Subcutaneous abdominal adipose tissue (tissue), 5 donors: ENCODE data around the gene ATP6V1E1.

Experiments
- H3K27ac ChIP-seq: one replicate; pipeline ENCODE4 v1.7.0; 2013; ENCODE audit warnings: low read depth, mild to moderate bottlenecking, inconsistent platforms, low read length, moderate library complexity
- H3K27me3 ChIP-seq, 5 donors: one replicate each; pipeline ENCODE4 v1.7.0; 2013; ENCODE audit warnings: low read length in 5 of 5, inconsistent platforms in 1 of 5; ENCODE audit not compliant: control insufficient read depth in 5 of 5, insufficient read depth in 4 of 5
- H3K36me3 ChIP-seq, 5 donors: one replicate each; pipeline ENCODE4 v1.7.0; 2013; ENCODE audit warnings: low read length in 5 of 5; ENCODE audit not compliant: control insufficient read depth in 5 of 5, insufficient read depth in 5 of 5
- H3K4me1 ChIP-seq, 5 donors: one replicate each; pipeline ENCODE4 v1.7.0; 2013; ENCODE audit warnings: low read length in 5 of 5, mild to moderate bottlenecking in 3 of 5, moderate library complexity in 1 of 5; ENCODE audit not compliant: control insufficient read depth in 5 of 5, insufficient read depth in 5 of 5
- H3K4me3 ChIP-seq, 5 donors: one replicate each; pipeline ENCODE4 v1.7.0; 2013; ENCODE audit warnings: low read length in 5 of 5, low read depth in 1 of 5
- H3K9ac ChIP-seq, 5 donors: one replicate each; pipeline ENCODE4 v1.7.0; 2013; ENCODE audit warnings: low read length in 5 of 5, mild to moderate bottlenecking in 4 of 5, moderate library complexity in 3 of 5
- H3K9me3 ChIP-seq, 5 donors: one replicate each; pipeline ENCODE4 v1.7.0; 2013; ENCODE audit warnings: low read length in 5 of 5; ENCODE audit not compliant: control insufficient read depth in 5 of 5
- donor health status: healthy.
- donor health status: healthy.
- donor health status: healthy.
- donor health status: healthy.
- donor health status: healthy.

Gene ATP6V1E1

DNA sequence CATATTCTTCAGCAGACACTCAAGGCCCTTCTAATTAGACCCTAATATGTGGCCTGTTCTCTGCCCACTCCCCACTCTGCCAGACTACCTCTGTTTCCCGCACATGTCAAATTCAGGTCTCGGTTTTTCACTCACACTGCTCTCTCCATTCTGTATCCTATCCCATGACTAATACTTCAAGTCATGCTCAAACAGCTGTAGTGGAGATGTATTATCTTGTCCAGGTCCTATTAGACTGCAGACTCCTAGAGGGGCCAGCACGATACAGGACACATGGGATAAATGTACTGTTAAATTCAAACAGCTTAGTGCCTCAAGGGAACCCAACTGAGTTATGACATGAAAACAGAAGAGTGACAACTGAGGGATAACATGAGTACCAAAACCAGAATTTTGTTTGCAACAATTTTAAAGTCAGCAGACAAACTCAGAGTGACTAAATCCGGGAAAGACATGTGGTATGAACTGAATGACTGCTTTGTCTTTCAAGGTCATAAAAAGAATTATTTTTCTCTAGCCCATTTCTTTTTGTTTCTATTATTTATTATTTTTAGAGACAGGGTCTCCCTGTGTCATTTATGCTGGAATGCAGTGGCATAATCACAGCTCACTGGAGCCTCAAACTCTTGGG is 20.5 kb downstream of the ATP6V1E1 start:
- Histone ChIP-seq H3K9ac (no peak overlapping the region), H3K36me3 (peaks cover 33 to 49% (median 40%) of the 10 kb centered on the region in 5 donors), H3K9me3 (no peaks in the 10 kb centered on the region), H3K4me3 (no peak overlapping the region), H3K4me1 (peaks cover 0 to 5% (median 4%) of the 10 kb centered on the region in 5 donors), H3K27ac (no peak overlapping the region), H3K27me3 (no peaks in the 10 kb centered on the region)

DNA sequence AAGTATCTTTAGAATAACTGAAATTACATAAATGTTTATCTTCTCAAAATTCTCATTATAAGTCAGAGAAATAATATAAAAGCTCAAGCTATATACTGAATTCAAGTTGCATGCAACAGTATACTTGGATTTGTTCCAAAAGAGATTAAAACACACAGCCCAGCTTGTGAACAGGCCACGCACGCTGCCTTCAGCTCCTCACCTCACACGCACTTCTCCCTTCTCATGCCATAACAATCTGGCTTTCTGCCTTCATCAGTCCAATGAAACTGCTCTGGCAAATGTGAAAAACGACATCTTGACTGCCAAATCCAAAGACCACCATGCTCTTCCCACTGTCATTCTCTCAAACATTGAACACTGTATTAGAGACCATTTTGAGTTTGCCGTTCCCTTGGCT is 22.1 kb downstream of the ATP6V1E1 start:
- Histone ChIP-seq H3K9me3 (no peaks in the 10 kb centered on the region), H3K9ac (no peak overlapping the region), H3K27ac (no peak overlapping the region), H3K36me3 (peaks cover 19 to 34% (median 26%) of the 10 kb centered on the region in 5 donors), H3K27me3 (no peaks in the 10 kb centered on the region), H3K4me1 (peaks cover 0 to 5% (median 4%) of the 10 kb centered on the region in 5 donors), H3K4me3 (no peak overlapping the region)

DNA sequence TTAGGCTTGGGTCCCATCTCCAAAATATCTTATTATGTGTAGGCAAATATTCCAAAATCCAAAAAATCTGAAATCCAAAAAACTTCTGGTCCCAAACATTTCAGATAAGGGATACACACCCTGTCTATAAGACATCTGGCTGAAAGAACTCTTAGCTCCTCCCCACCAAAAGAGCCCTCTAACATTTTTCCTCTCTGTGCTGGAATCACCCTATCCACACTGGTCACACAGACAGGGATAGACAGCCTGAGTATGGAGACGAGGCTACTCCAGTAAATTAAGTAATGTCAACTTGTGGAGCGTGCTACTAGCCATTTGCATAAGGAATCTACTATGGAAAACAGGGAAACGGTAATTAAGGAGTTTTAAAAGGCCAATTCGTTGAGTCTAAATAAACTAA is 24.9 kb downstream of the ATP6V1E1 start:
- Histone ChIP-seq H3K27ac (no peak overlapping the region), H3K27me3 (no peaks in the 10 kb centered on the region), H3K4me1 (peaks cover 0 to 5% (median 4%) of the 10 kb centered on the region in 5 donors), H3K36me3 (peaks cover 18 to 44% (median 36%) of the 10 kb centered on the region in 5 donors), H3K4me3 (no peak overlapping the region), H3K9me3 (no peaks in the 10 kb centered on the region), H3K9ac (no peak overlapping the region)

DNA sequence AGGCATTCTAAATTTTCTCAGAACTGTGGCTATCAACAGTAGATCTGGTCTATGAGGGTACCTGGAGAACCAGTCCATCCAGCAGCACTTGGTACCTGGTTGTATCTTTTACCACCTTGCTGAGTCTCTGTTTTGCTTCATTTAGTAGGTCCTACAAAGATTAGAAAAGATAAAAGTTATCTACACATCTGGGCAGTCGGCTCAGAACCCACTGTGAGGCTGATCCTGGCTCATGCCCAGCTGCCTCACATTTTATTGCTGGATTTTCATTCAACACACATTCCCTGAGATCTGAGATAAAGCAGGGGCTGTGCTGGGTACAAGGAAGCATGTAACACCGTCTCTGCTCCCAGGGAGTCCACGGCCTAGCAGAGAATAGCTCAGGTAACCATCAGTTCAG is 27.5 kb downstream of the ATP6V1E1 start:
- H3K9ac ChIP-seq = no peak overlapping the region
- H3K9me3 ChIP-seq = no peaks in the 10 kb centered on the region
- H3K27ac ChIP-seq = no peak overlapping the region
- peaks cover 23 to 57% (median 49%) of the 10 kb centered on the region in 5 donors for H3K36me3 ChIP-seq
- H3K4me1 ChIP-seq = no peaks in the 10 kb centered on the region
- H3K27me3 ChIP-seq = no peaks in the 10 kb centered on the region
- no peak overlapping the region for H3K4me3 ChIP-seq

DNA sequence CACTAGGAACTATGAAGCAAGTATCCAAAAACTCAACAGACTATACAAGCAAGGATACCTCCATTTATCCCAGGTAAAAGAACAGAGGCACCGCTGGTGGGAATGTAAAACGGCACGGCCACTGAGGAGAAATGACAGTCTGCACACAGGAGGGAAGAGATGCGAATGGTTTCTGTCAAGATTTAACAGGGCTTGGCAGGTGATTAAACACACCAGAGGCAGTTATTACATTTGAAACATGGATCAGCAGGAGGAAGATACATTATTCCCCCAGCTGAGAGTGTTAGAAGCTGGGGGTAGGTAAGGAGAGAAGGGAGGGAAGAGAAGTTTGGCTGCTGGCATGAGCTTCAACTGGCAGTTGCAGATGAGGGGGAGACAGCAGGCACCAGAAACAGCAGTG is 30.2 kb downstream of the ATP6V1E1 start:
- H3K9ac ChIP-seq = no peak overlapping the region
- no peaks in the 10 kb centered on the region for H3K27me3 ChIP-seq
- no peak overlapping the region for H3K4me3 ChIP-seq
- H3K27ac ChIP-seq = no peak overlapping the region
- H3K9me3 ChIP-seq = no peaks in the 10 kb centered on the region
- peaks cover 35 to 76% (median 69%) of the 10 kb centered on the region in 5 donors for H3K36me3 ChIP-seq
- H3K4me1 ChIP-seq = no peaks in the 10 kb centered on the region

DNA sequence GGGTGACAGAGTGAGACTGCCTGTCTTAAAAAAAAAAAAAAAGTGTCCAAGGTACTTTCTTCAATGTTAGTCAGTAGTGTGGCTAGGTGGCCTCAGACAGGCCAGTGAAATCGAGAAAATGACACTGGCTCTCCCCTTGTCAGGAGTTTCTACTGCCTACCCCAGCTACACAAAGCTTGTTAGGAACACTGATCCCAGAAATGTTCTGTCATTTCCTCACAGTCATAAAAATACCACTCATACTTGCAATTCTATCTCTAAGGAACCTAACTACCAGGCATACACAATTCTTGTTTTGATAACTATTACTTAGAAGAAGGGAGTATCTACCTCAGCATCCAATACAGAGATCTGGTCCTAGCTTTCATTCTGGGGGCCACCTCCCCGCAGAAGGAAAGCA is 31.3 kb downstream of the ATP6V1E1 start:
- H3K4me3 ChIP-seq = no peak overlapping the region

DNA sequence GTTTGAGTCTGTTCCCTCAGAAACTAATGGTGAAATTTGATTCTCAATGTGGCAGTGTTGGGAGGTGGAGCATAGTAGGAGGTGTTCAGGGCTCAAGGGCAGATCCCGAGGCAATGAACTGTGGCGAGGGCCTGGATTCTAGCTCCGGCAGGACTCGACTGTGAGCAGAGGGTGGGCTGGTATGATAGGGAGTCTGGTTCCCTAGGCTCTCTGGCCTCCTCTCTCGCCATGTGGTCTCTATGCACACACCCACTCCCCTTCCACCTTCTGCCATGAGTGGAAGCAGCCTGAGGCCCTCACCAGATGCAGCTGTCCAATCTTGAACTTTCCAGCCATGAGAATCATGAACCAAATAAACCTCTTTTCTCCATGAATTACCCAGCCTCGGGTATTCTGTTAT is 32.3 kb downstream of the ATP6V1E1 start:
- peaks cover 38 to 94% (median 84%) of the 10 kb centered on the region in 5 donors for H3K36me3 ChIP-seq
- no peaks in the 10 kb centered on the region for H3K4me1 ChIP-seq
- H3K27ac ChIP-seq = no peak overlapping the region

More for the DNA sequence above, 31.3 kb downstream of the ATP6V1E1 start:
- H3K36me3 ChIP-seq = peaks cover 38 to 85% (median 76%) of the 10 kb centered on the region in 5 donors
- H3K9ac ChIP-seq = no peak overlapping the region
- H3K27me3 ChIP-seq = no peaks in the 10 kb centered on the region
- no peaks in the 10 kb centered on the region for H3K4me1 ChIP-seq
- no peak overlapping the region for H3K27ac ChIP-seq
- H3K9me3 ChIP-seq = no peaks in the 10 kb centered on the region

DNA sequence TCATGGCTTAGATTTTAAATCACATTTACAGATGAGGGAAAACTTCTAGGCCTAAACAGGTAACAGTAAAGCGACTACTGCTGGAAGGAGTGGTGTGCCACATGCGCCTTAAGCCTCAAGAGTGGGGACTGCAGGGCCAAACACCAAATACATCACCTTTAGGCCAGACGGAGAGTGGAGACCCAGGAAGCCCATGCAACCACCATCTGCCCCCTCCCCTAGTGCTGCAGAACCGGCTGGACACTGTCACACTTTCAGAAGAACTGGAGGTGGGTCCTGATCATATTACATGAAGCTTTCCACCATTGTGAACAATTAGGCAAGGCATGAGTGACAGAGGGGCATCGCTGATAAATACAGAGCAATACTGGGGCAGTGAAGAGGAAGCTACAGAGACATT is 36.3 kb downstream of the ATP6V1E1 start:
- Histone ChIP-seq H3K4me3 (no peak overlapping the region), H3K27me3 (no peaks in the 10 kb centered on the region), H3K4me1 (no peaks in the 10 kb centered on the region), H3K36me3 (peaks cover 19 to 87% (median 76%) of the 10 kb centered on the region in 5 donors), H3K27ac (no peak overlapping the region), H3K9me3 (no peaks in the 10 kb centered on the region), H3K9ac (no peak overlapping the region)

More for the DNA sequence above, 32.3 kb downstream of the ATP6V1E1 start:
- no peaks in the 10 kb centered on the region for H3K9me3 ChIP-seq
- no peak overlapping the region for H3K4me3 ChIP-seq
- H3K27me3 ChIP-seq = no peaks in the 10 kb centered on the region
- no peak overlapping the region for H3K9ac ChIP-seq

DNA sequence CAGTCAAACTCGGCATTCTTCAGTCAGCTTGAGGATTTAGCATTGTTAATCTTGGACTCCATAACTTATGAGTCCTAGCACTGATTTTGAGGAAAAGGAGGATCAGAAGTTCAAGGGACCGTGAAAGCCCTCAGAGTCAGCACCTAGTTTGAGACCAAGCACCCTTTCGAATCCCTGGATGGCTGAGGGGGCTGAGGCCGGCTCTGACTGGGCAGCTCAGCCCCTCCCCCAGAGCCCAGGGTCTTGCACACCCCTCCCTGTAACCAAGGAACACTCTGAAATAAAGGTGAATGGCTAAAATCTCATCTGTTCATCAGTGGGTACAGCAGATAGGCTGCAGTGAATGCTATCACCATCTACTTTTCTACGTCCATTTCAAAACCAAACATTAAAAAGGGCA is 38.0 kb downstream of the ATP6V1E1 start:
- peaks cover 14 to 72% (median 65%) of the 10 kb centered on the region in 5 donors for H3K36me3 ChIP-seq
- H3K4me3 ChIP-seq = no peak overlapping the region
- no peaks in the 10 kb centered on the region for H3K9me3 ChIP-seq

DNA sequence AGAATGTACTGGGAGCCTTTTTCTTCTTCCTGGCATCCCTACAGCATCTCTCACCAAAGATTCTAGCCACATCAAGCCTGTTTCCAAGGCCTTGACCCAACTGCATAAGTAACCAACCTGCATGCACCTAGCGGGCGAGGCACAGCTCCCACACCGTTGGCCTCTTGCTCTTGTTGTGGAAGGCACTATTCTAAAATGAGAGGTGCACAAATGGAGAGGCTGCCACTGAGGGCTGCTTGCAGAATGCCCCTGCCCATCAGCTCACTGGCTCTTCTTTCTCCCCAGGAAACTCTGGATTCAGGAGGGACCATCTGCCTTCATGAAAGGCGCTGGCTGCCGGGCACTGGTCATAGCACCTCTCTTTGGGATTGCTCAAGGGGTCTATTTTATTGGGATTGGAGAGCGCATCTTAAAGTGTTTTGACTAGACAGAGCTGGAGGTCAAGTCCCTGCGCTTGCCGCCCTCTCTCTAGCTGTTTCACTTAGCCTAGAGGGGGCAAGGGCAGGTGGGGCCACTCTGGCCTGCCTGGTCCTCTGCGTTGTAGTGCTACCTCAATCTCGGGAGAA is 38.7 kb downstream of the ATP6V1E1 start:
- no peak overlapping the region for H3K4me3 ChIP-seq
- no peaks in the 10 kb centered on the region for H3K27me3 ChIP-seq
- no peak overlapping the region for H3K27ac ChIP-seq
- H3K9ac ChIP-seq = no peak overlapping the region
- no peaks in the 10 kb centered on the region for H3K9me3 ChIP-seq
- H3K4me1 ChIP-seq = no peaks in the 10 kb centered on the region
- H3K36me3 ChIP-seq = peaks cover 14 to 65% (median 59%) of the 10 kb centered on the region in 5 donors

More for the DNA sequence above, 38.0 kb downstream of the ATP6V1E1 start:
- Histone ChIP-seq H3K27ac (no peak overlapping the region), H3K27me3 (no peaks in the 10 kb centered on the region), H3K9ac (no peak overlapping the region), H3K4me1 (no peaks in the 10 kb centered on the region)
